C4-2B (cell line): Measurements from ENCODE around the gene AUNIP.

Source experiments
- H3K27ac ChIP-seq: fragments of 450-650 bp; 2 replicates; pipeline ENCODE4 v1.5.1; 2017
- CTCF ChIP-seq: fragments of 450-650 bp; conservative IDR thresholded peaks from 2 replicates; pipeline ENCODE4 v1.5.1; 2017; ENCODE audit warnings: mild to moderate bottlenecking
- ZFX ChIP-seq: fragments of 450-650 bp; IDR thresholded peaks from 2 replicates; pipeline ENCODE4 v1.6.1; 2017

The AUNIP gene

GRCh38 chr1:25786887-25787759 is 72.1 kb downstream of the AUNIP start:
- H3K27ac ChIP-seq, result no peak overlapping the region
- TF ChIP-seq ZFX, result no peak
- TF ChIP-seq CTCF, result no peak

GRCh38 chr1:25785333-25786067 is 73.8 kb downstream of the AUNIP start:
- TF ChIP-seq ZFX, result no peak
- no peak for TF ChIP-seq CTCF
- no peak overlapping the region for H3K27ac ChIP-seq

DNA sequence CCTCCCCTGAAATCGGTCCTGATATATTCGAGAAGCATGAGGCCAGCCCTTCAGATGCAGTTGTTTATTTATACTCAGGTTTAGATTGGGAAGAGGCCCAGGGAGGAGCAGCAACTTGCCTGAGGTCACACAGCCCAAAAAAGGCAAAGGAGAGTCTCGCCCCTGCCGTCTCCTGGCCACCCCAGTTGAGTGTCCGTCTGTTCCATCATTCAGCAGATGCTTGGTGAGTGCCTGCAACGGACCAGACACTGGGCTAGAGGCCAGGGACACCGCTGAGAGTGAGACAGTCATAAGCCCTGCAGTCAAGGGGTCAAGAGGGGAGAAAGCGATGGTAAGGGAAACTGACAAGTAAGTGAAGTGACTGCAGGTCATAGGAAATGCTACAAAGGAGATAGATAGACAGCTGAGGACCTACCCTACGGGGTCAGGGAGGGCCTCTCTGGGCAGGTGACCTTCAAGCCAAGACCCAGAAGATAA is 74.6 kb downstream of the AUNIP start:
- no peak overlapping the region for H3K27ac ChIP-seq
- TF ChIP-seq CTCF (no peak), ZFX (no peak)
